LHCN-M2 (cell line): ENCODE data around the gene CACNG4. TPM values are rescaled to one million over a fixed set of nuclear protein-coding genes. Genes with fewer than 3 reads are reported as not detected.

Experiments used
- DNase-seq: peaks from one replicate; pipeline ENCODE4 v3.0.0-alpha.2; 2012; ENCODE audit warnings: low read depth
- polyA plus RNA-seq: library from polyadenylated mRNA; unstranded; fragments of >200 nt; gene quantifications from one replicate; pipeline ENCODE4 v1.2.1, GENCODE V29; 2012; ENCODE audit warnings: missing spikeins
- total RNA-seq: library from RNA; depleted of rRNA; stranded (reverse); fragments of >200 nt; gene quantifications from 2 replicates; pipeline ENCODE4 v1.2.3, GENCODE V29; 2014; rRNA removed

Gene CACNG4
- total RNA-seq = not detected in 2 replicates
- polyA plus RNA-seq = not detected

DNA sequence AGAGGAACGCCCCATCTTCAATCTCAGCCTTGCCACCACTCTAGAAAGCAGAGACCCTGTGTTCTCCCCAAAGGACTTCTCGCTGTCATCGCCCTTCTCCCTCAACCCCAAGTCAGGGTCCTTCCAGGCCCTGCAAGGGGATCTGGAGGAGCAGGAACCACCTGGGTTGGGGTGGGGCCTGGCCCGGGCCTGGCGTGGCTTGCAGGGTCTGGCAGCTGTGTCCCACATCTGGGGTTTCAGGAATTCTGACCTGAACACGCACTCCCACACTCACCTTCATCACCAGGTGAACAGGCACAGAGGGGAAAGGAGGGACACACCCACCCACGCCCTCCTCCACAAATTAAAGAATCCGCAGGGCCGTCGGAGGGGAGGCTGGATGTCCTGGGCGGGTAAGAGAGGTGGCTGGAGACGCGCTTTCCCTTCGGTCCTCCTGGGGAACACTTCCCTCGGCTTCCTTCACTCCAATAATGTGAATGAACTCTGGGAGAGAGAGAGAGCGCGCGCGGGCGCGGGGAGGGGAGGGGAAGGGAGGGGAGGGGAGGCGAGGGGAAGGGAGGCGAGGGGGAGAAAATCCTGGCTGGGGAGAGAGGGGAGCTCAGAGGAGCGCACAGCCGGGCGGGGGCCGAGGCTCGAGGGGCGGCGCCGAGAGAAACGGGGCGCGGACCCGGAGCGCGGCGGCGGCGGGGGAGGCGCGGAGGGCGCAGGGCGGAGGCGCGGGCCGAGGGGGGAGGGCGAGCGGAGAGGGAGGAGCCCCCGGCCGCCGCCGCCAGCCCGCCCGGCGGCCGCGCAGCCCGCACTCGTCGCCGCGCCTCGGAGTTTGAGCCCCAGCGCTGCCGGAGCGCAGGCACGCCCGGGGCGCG lies at the start of gene CACNG4:
CACNG4 (plus strand) TSS at position 799 of the 863 bp plus-strand sequence. CDS start 205 bp downstream, outside the sequence.
- no peak for DNase-seq

DNA sequence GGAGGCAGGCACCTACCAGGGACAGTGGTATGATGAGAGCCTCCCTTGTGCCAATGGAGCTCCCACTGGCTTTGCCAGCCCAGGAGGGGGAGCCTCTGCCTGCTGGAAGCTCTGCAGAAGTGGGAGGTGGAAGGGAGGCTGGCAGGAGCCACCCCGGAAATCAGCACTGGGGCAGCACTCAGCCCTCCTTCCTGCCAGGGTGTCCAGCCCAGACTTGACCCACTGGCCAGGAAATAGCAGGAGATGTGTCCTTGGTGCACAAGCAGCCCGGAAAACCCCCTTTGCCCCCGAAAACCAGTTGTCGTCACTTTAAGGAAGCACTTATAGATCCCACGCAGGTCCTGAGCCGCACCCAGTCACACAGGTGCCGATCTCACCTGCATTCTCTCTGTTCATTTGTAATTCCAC lies 49.3 kb upstream of the CACNG4 start:
- DNase-seq = no peak

DNA sequence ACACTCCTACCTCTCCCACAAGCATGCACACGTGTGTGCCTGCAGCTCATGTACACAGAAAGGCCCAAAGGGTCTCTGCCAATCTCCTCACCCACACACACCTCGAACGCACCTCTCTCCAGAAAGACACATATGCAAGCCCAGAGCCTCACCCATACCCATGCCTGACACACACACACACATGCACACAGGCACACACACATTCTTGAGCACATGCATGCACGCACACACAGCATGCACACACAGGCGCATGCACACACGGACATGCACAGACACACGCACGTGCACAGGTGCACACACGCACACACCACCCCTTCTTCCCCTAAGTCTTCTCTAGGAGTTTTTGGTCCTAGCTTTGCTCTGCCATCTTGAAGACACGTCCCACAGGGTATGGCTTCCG lies 48.7 kb upstream of the CACNG4 start:
- DNase-seq = no peak

DNA sequence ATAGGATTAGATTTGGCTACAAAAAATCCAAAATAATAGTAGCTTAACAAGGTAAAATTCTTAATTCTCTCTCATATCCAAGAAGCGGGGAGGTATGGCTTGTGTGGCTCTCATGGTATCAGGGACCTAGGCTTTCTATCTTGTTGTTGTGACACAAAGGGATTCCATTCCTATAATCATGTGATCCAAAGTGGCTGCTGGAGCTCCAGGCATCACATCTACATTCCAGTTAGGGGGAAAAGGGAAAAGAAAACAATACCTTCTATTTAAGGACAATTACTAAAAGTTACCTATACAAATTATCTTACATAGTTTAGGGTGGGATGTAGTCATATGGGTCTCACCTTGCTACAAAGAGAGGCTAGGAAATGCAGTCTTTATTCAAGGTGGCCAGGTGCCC lies 47.6 kb upstream of the CACNG4 start:
- DNase-seq = no peak

DNA sequence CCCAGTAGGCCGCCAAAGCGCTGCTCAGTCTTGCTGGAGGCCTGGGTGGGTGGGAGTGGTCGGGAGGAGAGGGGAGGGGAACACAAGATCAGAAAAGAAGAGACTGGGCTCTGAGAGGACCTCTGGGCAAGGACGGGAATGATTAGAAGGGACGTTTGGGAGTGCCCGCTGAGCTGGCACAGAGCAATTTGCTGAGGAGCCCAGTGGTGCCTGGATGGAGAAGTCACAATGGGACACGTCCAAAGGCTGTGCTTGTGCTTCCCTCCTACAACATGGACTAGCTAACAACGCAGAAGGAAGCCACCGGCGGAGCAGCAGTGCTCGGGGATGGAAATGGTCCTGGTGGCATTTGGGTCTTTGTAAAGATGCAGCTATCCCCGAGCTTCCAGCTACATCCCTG lies 45.6 kb upstream of the CACNG4 start:
- DNase-seq = no peak

DNA sequence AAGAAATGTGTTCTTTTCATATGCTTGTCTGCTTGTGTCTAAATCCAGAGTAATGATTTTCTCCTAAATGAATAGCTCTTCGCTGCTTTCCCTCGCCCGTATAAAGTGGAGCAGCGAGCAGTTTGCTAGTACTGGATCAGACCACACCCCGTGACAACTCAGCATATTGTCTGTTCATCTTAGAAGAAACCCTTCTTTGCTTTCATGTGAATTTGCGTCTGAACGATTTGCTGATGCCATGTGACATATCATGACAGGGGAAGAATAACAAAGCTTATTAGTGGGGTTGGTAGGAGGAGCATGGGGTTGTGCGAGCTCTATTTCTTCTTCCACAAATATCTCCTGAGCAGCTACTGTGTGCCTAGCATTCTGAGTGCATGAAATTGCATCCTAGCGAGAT lies 44.1 kb upstream of the CACNG4 start:
- DNase-seq = no peak

DNA sequence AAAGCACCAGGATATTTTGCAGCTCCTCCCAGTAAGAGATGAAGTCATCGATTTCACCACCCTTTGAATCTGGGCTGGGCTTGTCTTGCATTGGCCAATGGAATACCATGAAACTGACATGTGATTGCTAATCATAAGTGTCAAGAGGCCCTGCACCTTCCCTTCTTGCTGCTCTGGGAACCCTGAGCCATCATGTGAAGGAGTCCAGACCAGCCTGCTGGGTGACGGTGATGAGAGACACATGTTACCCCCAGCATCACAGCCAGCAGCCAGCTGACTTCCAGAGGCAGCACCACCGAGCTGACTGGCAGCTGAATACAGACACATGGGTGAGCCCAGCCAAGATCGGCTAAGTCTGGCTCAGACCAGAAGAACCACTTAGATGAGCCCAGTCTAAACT lies 43.6 kb upstream of the CACNG4 start:
- no peak for DNase-seq

DNA sequence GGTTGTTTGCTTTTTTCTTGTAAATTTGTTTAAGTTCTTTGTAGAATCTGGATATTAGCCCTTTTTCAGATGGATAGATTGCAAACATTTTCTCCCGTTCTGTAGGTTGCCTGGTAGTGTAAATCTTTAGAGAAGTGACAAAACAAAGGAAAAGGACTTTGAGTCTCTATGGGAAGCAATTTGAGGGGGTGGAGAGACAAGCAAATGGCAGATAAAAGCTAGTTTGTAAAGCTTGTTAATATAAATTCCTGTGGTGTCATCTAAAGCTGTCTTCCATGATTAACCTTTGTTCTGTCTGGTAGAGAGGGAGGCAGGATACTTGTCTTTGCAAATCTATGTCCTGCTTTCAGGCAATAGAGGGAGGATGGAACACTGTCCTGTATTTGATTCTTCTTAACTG lies 40.6 kb upstream of the CACNG4 start:
- DNase-seq = no peak

DNA sequence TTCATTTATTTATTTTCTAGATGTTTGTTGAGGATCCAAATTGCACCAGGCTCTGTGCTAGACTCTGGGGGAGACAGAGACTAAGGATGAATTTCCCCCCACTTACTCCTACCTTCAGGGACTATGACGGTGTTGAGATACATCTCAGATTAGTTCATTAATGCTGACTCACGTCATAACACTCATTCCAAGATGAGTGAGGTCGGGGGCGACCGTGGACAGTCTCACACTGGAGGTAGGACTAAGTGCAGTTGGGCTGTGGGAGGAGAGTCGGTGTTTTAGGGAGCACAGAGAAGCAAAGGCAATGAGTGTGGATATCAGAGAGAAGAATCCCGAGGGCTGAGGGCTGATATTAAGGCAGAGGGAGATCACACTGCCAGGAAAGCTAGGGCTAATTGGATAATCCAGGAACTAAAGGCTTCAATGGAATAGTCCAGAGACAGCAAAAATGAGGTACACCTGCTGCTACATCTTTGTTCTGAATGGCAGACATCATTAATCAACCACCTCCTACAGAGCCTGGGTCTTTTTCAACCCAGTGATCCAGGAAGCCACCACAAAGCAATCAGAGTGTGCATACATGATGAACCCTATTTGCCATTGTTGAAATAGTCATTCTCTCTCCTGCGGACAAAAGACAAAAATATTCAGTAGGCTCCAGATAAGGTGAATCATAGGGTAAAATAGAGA lies 38.6 kb upstream of the CACNG4 start:
- DNase-seq = no peak

DNA sequence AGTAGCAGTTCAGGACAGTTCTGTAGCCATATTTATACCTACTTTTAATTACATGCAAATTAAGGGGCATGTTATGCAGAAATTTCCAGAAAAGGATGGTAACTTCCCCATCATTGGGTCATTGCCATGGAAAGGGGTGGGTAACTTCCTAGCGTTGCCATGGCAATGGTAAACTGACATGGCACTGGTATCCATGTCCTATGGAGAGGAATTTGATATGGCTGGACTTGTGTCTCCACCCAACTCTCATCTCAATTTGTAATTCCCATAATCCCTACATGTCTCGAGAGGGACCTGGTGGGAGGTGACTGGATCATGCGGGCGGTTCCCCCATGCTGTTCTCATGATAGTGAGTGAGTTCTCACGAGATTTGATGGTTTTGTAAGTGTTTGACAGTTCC lies 35.6 kb upstream of the CACNG4 start:
- DNase-seq = no peak

DNA sequence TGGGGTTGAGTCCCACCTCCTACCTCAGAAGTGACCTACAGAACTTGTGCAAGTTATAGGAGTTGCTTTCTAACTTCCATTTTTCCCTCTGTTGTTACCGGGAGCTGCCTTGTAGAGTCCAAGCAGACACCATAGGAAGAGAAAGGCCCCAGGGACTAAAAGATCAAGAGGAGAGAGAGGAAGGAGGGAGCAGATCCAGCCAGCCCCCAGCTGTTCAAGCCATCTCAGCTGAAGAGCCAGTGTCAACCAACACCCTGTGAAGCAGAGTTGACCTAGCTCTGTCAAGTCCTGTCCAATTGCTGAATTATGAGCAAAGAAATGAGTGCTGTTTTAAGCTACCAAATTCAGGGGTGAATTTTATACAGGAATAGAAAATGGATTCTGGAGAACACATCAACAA lies 34.9 kb upstream of the CACNG4 start:
- no peak for DNase-seq

DNA sequence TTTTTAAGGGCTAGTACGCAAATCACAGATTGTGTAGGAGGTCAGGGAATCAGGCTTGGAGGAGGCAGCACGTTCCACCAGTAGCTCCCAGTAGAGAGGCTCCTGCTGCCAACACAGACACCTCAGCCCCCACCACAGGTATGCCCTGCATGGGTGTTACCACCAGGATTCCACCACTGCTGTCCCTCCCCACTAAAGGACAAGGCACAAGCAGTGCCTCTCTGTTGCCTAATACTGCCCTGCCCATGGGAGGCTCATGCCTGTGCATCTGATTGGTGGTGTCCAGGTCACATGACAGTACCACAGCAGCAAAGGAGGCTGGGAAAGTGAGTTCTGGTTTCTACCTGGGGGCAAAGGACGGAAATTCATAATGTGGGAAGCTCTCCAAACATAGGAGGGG lies 33.6 kb upstream of the CACNG4 start:
- no peak for DNase-seq

DNA sequence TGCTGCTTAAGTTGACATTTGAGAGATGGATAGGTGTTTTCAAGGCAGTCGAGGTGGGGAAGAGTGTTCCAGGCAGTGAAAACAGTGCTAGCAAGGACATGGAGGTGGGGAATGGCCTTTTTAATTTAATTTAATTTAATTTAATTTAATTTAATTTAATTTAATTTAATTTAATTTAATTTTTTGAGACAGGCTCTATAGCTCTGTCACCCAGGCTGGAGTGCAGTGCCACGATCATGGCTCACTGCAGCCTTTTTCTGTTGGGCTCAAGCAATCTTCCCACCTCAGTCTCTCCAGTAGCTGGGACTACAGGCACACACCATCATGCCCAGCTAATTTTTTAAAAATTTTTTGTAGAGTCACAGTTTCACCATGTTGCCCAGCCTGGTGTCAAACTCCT lies 32.2 kb upstream of the CACNG4 start:
- DNase-seq = no peak

DNA sequence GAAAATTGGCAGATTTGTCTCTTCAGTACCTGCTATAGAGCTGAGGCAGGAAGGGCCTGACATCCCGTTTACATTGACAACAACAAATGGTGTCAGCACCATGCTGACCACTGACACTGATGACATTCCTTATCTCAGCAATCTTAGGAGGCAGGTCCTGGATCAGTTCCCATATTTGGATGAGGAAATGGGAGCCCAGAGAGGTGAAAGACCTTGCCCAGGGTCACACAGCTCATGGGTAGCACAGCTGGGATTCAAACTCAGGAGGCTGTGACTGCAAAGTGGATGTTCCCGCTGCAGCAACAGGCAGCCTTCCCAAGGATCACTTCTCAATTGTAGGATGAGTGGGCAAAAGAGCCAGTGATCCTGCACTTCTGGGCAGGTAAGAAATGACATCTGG lies 30.5 kb upstream of the CACNG4 start:
- DNase-seq = no peak

DNA sequence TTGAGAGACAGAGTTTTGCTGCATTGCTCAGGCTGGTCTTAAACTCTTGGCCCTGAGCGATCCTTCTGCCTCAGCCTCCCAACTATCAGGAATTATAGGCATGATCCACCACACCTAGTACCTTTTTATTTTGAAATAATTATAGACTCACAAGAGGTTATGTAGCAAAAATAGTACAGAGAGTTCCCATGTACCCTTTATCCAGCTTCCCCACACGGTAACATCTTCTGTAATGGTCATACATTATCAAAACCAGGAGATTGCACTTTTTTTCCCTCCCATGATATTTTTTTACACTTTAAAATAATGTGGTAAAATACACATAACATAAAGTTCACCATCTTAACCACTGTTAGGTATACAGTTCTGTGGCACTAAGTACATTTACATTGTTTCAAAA lies 28.8 kb upstream of the CACNG4 start:
- no peak for DNase-seq

DNA sequence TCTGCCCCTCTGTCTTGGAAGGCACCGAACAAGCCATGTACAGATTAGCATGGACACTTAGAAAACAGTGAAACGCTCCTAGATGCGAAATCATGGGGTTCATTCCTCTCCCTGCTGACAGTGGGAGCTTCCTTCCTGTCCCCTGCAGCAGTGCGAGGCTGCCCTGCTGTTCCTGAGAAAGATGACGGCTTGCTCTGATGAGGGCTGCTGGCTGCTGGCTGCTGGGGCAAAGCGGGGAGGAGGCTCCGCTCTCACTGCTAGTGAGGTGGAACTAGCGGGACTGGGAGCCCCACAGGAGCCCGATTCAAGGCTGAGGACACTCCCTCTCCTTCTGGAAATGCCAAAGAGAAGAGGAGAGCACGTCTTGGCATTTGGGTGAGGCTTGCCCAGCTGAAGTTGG lies 25.9 kb upstream of the CACNG4 start:
- no peak for DNase-seq

DNA sequence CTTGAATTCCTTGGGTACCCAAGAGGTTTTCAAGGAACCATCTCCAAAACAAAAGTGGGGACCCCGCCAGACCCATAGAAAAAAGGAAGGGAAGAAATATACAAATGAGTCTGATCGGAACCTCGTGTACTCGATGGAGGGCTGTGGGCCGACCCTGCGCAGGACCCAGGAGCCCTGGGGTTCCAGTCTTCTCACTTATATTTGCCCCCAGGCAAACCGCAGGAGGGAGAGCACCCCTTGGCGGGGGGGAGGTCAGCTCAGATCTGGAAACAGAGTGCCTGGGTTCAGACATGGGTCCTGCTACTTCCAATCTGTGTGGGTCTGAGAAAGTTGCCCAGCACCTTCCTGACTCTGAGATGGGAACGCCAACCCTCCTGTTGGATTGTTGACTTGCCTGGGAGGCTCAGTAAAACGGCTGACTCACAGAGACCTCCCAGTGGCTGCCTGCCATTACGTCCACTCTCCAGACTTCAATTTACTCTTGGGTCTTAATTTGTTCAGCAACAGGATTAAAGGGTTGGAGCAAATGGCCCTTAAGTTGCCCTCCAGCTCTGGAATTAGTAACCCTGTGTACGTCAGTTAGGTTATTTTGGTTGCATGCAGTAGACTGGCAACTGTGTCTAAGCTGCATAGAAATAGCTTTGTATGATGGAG lies 24.9 kb upstream of the CACNG4 start:
- DNase-seq = no peak

DNA sequence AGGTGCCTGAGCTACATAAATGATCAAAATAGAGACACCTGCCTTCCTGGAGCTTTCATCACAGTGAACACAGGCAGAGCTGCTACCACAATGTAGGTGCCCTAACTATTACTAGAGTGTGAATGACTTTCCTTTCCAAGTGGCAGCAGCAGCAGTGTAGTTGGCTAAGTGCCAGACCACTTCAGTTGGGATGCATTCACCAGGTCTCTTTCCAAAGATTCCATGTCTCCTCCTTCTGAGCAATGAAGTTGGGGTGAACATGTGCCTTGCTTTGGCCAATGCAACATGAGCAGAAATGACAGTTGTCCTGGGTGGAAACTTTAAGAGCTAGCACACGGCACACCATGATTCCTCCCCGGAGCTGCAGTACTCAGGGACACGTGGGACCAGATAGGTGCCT lies 23.3 kb upstream of the CACNG4 start:
- no peak for DNase-seq

DNA sequence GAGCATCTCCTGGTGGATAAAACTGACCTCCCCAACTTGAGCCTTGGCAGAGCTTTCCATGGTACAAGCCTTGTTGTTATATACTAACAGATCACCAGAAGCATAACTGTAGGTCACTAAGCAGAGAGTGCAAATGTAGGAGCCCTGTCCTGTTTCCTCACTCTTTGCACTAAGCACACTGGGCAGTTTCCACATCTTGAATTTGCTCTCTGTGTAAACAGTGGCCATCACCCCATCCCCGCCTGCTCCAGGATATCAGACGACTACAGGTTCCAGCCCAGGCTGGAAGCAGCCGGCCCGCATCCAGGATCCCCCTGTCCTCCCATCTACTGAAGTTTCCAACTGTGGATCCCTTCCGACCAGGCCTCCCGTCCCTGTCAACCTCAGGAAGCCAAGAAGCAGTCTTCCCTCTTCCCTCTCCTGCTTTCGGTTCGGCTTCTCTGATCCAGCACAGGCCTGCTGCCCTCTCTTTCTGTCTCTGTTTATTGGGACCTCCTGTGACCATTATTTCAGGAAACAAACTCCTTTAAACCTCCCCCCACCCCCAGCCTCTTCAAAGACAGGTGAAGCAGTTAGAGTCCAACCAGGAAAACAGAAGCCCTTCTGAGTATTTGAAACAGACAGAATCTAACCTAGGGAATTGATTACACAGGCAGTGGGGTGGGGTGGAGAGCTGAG lies 22.6 kb upstream of the CACNG4 start:
- no peak for DNase-seq

DNA sequence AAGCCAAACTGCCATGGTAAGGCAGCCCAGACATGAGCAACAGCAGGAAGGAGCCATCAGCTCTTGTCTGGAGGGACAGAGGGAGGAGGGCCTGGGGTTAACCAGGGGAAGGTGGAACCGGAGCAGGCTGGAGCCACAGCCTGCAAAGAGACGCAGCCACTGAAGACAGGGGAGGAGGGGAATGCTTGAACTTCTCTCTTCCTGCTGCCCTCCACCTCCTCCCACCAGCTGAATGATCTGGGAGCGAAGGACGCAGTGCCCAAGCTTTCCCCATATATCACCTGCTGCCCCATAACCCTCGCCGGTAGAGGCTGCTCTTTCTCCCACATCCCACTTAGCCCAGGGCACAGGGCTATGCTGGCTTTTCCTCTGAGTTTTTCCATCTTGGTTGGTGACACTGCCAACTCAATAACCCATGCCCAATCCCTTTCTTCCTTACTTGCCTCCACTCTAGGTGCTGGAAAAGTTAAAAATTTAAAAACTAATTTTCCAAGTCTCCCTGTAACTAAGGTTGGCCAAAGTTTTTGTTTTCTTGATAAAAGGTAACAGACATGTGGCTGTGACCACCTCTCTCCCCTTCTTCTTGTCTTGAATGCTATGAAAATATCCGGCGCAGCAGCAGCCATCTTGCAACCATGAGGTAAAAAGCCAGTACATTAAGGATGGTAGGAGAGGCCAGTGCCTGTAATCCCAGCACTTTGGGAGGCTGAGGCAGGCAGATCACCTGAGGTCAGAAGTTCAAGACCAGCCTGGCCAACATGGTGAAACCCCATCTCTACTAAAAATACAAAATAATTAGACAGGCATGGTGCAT lies 21.8 kb upstream of the CACNG4 start:
- DNase-seq = no peak

DNA sequence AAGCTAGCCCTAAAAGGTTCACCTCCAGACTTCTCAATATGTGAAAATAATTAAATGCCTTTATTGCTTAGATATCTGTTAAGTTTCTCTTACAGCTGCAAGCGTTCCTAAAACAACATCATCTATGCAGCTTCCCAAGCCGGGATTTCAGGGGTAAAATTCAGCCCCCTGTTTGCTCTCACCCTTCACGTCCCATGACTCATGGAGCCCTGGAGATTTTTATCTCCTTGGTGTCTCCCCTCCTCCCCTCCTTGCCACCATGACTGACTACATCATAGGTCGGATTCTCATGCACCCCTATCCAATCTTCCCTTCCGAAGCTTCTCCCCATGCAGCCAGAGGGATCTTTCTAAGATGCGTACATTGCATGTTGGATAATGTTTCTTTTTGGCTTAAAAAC lies 21.0 kb upstream of the CACNG4 start:
- no peak for DNase-seq
